NCI-H2171 treated with DMSO at 0.1 percent for 48 hours (cell line): ENCODE results near the gene SNAPC4.
"Not testable (repeated sequence)": the region's sequence is repeated elsewhere in the genome, so short reads cannot be mapped to it uniquely, and the experiment has no call there.

Source experiments
- DNase-seq: peaks from one replicate; lab custom pipeline; 2025; lab: John Stamatoyannopoulos, UW

SNAPC4 gene

DNA sequence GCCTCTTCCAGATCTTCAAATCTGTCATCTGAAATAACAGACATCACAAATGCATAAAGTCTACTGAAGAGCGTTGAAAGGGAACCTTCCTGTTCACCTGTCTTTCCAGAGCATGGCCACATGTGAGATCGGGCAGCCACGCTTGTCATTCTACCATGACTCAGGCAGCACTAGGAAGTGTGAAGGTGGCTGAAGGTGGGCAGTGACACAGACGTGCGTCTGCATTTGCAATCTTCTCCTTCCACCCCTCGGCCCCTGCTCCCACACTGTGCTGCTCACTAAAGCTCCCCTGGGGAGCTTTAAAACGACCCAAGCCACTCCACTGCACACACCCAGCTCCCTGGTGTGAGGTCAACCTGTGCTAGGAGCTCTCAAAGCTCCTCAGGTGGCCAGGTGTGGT is 7.9 kb upstream of the SNAPC4 start:
- no peak for DNase-seq

GRCh38 chr9:136407061-136407460 is 7.1 kb upstream of the SNAPC4 start:
- DNase-seq, result not testable (repeated sequence)

DNA sequence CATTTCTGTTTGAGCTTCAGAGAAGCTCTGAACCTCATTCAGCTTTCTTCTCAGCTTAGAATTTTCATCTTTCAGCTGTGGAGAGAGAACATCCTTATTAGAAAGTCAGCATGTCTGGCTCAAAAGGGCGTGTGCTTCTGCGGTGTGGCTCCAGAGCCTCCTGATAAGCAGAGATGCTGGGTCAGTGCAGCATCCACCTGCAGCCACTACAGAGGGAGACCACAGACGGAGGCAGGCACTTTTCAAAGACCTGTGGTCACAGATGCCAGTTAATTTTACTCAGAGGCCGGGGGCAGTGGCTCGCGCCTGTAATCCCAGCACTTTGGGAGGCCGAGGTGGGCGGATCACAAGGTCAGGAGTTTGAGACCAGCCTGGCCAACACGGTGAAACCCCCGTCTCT is 5.9 kb upstream of the SNAPC4 start:
- DNase-seq, result not testable (repeated sequence)

GRCh38 chr9:136405481-136405880 is 5.5 kb upstream of the SNAPC4 start:
- DNase-seq, result no peak

- DNase-seq, result no peak
These were observed 4.8 kb upstream of the SNAPC4 start for GRCh38 chr9:136404801-136405136.

DNA sequence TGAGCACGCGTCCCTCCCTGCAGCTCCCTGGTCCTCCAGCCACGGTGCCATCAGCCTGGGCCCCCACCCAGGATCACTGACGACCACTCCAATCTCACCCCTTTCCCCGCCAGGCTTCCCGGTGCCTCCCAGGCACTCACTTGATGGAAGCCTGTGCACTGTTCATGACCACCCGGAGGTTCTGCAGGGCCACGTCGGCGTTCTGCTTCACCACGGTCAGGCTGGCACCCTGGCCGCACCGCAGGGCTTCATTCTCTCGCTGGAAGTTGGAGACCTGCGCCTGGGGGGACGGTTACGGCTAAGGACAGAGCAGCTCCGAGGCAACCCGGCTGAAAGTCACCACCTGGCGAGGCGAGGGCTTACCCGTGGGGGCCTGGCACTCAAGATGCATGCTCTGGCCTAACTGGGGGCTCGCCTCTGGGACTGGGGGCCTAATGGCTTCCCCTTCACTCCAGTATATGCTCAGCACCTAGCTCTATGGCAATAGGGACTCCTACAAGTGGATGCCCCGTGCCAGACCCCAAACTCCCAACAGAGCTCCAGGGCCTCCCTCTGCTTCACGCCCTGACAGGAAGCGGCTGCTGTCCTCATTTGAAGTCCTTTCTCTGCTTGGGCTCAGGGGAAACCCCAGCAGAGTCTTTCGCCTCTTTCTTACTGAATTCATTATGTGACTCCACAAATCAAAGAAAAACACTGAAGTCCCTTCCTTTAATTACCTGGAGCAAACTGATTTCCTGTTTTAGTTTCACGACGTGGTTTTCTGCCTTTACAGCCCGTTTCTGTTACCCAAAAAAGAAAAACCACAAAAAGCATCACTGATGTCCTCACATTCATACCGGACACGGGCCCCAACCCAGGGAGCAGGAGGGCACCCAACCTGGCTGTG is 4.2 kb upstream of the SNAPC4 start:
- no peak for DNase-seq

DNA sequence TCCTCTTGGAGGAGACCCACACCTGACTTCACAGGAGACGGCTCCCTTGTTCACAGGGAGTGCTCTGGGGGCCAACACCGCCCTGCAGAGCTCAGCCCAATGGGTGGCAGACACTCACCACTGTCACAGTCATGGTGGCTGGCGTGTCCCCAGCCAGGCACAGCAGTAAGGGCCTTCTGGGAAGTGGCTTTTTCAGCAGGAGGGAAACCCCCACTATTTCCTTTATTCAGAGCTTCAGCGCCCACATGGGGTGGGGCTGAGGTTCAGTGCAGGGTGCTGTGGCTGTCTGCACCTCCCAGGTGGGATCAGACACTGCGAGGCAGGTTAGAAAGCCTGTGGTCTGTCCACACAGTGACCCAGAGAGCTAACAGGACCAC is 3.6 kb upstream of the SNAPC4 start:
- no peak for DNase-seq

DNA sequence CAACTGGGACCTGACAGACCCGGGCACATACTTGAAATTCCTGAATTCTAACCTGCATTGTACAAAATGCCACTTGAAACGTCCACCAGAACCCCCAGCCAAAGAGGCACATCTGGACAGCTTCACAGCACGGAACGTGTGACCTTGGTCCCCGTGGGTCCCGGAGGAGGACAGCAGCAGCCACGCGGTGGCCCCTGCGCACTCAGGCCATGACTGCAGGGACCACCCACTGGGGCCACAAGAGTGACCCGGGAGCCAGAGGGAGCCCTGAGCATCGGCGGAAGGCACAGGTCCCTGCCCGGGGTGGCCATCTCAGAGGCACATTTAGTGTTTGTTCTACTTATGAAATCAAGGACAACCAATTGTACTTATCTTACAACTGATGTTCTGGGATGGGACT is 2.1 kb upstream of the SNAPC4 start:
- no peak for DNase-seq

- DNase-seq, result no peak
These were observed 1.4 kb upstream of the SNAPC4 start for GRCh38 chr9:136401173-136401922.

- no peak for DNase-seq
These were observed 563 bp downstream of the SNAPC4 start for GRCh38 chr9:136399176-136400037.

DNA sequence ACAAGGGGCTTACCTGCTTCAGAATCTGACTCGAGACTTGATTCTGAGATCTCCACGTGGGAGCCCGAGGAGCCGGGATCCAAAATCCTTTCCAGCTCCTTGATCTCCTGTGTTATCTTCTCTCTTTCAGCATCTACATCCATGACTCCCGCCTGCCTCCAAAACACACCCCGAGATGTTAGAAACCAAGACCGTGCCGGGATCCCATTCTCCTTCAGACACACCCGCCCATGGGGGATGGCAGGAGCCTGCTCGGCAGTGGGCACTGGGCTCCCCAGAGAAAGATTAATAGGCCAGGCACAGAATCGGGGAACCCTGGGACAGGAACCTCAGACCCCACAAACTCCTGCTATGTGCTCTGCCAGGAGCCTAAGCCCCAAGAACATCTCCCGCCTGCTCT is 1.7 kb downstream of the SNAPC4 start:
- no peak for DNase-seq

DNA sequence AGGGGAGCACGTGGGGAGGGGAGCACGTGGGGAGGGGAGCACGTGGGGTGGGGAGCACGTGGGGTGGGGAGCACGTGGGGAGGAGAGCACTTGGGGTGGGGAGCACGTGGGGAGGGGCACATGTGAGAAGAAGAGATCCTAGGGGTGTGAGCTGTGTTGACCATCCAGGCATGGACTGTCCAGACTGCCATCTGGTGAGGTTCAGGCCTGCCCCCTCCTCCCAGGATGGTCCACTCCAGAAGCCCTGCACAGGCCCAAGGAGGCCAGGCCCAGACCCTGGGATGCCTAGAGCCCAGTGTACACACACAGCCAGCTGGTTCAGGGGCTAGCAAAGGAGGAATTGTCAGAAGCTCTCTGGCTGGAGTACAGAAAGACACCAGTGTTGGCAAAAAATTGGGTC is 2.3 kb downstream of the SNAPC4 start:
- no peak for DNase-seq

GRCh38 chr9:136396219-136396515 is 3.8 kb downstream of the SNAPC4 start:
- no peak for DNase-seq

DNA sequence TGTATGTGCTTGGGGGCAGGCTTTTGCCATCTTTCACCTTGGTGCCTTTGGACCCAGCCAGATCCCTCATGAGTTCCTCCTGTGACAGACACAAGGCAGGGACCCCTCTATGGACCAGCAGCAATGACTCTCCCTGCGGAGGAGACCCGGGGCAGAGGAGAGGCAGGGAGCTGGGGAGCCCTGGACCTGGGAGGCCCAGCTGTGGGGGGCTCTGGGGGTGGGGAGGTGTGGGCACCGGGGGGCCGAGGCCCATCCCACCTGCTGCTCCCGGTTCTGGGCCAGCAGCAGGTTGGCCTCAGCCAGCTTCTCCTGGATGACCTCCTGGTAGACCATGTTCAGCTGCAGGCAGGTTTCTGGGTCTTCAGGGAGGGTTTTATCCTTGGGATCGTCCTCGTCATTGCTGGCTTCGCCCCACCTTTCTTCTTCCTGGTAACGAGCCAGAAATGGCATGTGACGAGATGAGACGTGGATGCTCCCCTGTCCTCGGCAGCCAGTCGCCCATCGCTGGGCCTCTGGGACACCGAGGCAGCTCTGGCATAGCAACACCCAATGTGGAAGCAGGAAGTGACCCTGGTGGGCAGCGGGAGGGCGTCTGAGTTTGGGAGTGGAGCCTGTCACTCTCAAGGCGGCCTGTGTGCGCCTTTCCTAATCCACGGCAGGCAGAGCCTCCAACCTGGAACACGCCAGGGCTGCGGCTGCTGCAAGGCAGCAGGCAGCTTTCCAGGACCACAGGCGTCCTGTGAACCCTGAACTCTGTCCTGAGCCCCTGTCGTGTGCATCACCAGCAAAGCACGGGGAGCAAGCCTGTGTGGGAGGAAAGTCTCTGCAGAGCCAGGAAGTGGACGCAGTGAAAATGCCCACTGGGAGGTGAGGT is 4.4 kb downstream of the SNAPC4 start:
- DNase-seq, result no peak

DNA sequence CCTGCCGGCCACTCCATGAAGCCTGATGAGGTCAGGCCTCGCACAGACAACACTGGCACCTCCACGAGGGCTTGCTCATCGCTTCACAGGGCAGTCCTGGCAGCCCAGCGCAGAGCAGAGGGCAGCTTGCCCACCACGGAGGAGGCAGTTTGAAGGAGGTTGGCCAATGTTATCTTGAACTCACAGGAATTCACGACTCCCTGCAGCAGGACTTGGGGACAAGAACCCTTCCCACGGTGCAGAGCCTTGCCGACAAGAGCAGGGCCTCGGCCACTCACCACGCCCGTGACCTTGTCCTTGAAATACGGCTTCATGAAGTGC is 5.0 kb downstream of the SNAPC4 start:
- no peak for DNase-seq

DNA sequence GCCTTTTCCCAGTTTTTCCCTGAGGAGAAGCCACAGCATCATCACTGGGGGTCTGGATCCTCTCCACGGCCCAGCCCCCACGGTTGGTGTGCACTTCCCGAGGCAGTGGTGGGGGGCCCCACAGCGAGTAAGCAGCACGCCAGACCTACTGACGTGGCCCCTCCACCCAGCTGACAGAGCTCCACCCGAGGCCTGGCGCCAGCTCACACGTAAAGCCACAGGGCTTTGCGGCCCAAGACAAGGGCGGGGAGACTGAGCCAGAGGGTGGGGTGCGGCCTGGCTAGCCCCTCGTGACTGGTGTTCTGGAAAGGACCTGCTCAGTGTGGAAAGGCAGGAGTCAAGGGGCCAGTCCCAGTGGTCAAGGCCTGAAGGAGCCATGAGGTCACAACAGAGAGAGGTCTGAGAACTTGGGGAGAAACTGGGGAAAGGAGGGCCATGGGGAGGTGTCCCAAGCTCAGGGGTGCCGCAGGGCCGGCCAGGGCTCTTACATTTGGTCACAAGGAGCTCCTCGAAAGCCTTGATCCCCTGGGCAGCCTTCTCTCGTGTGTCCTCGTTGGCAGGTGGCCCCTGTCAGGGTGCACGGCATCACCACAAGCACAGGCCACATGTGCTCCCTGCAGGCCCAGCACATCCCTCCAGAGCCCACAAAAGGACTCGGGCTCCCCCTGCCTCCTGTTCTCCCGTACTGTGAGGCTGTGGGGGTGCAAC is 5.5 kb downstream of the SNAPC4 start:
- no peak for DNase-seq

DNA sequence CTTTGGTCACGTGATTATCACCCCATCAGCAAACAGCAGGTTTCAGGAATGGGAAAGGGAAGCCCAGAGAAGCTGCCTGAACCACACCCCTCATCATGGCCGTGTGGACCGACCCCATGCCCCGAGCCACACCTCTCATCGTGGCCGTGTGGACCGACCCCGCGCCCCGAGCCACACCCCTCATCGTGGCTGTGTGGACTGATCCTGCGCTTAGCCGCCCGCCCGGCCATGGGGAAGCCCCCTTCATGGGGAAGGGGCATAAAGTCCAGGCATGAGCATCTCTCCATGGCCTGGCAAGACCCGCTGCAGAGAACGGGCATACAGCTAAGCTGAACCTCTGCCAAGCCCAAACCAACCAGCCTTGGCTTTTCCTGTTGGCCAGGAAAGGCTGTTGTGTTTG is 6.4 kb downstream of the SNAPC4 start:
- DNase-seq, result no peak

GRCh38 chr9:136392538-136393449 is 7.2 kb downstream of the SNAPC4 start:
- no peak for DNase-seq

DNA sequence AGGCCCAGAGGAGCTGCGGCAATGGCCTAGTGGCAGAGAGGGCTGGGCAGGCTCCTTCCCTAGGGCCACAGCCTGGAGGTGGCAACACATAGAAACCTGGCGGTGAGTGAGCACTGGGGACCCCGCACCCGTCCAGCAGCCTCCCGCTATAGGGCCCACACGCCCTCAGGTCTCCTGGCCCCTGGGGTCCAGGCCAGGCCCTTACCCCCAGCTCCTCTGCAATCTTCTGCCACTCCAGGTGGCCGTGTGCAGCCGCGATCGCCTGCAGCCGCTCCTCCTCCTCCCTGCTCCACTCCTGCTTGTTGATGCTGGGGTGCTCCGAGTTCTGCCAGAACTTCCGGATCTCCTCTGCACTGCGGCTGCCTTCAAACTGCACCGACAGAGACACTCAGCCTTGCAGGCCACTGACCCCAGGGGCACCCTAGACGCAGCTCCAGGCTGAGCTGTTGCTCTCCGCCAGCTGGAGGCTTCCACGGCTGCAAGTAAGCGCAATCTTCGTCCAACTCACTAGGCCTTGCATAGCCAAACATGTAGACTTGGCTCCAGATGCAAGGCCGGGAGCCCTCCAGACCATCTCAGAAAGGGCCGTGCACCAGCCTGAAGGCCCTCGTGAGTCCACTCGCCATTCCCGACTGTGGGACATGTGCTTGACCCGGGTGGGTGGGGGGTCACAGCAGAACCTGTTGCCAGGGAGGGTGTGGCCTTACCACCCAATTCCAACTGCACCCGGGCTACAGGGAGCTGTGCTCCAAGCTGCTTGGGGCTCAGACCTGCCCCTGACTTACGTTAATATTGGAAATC is 8.0 kb downstream of the SNAPC4 start:
- no peak for DNase-seq
